Ovary (tissue), 9 donors: ENCODE results near the gene TET2. TPM values are rescaled to one million over a fixed set of nuclear protein-coding genes. Genes with fewer than 3 reads are reported as not detected.

Experiments used
- DNase-seq, 5 donors: peaks; one replicate each; pipeline ENCODE4 v3.0.0-alpha.2; 2019 to 2020
- H3K27ac ChIP-seq, 2 donors: fragments of 200-600 bp; one replicate each; pipeline versions ENCODE4 v1.5.1 to v1.8.0; 2019 to 2022
- H3K27me3 ChIP-seq: fragments of 200-600 bp; one replicate; pipeline ENCODE4 v1.8.0; 2022
- H3K36me3 ChIP-seq: fragments of 200-600 bp; sonication (generic); one replicate; pipeline ENCODE4 v1.5.1; 2019
- H3K4me1 ChIP-seq: one replicate; pipeline ENCODE4 v1.8.1; 2013; ENCODE audit warnings: mild to moderate bottlenecking, moderate library complexity; ENCODE audit not compliant: insufficient read depth
- H3K4me3 ChIP-seq: fragments of 200-600 bp; sonication (generic); one replicate; pipeline ENCODE4 v1.5.1; 2017
- H3K9me3 ChIP-seq, 2 donors: fragments of 200-600 bp in 1 of 2; sonication (generic) in 1 of 2; one replicate each; pipeline versions ENCODE4 v1.5.1 to v1.8.1; 2013 to 2019; ENCODE audit warnings: mild to moderate bottlenecking in 1 of 2, moderate library complexity in 1 of 2
- EP300 ChIP-seq: sonication (generic); formaldehyde crosslinking; IDR thresholded peaks from one replicate; pipeline ENCODE4 v1.6.1; 2017; ENCODE audit warnings: antibody characterized with exemption
- POLR2A ChIP-seq: fragments of 450-650 bp; IDR thresholded peaks from one replicate; pipeline ENCODE4 v1.6.1; 2017; ENCODE audit warnings: antibody characterized with exemption, mild to moderate bottlenecking, moderate library complexity
- WGBS, 3 donors: extraction: QIAGEN DNeasy Blood & Tissue Kit in 1 of 3; methylation state at CpG; one replicate each; pipeline versions ENCODE4 v1.1.5 to v1.1.7; 2013 to 2017; 5-methylcytosine and 5-hydroxymethylcytosine counted together
- intact Hi-C, 4 donors: fragments of 100-400 bp; cut with DNase I; formaldehyde crosslinking; loops; one replicate each; pipeline versions ENCODE4 v1.11.0 to v1.15.1; 2022 to 2023
- polyA plus RNA-seq, 2 donors: library from polyadenylated mRNA; stranded (reverse); fragments of 200-250 nt in 1 of 2; fragments of 350-450 nt in 1 of 2; fragmentation: Illumina TruSeq in 1 of 2; extraction: RNeasy Lipid Tissue Mini Kit (QIAGEN cat#74804) in 1 of 2; gene quantifications; one replicate each; pipeline ENCODE4 v1.2.3, GENCODE V29; 2013 to 2014
- total RNA-seq, 7 donors: library from RNA; depleted of rRNA in 2 of 7; stranded (reverse); fragments of >200 nt in 2 of 7; fragmentation: NEBNext Ultra II Directional in 3 of 7; extraction: Animal tissue kit (Norgen Biotek cat#: 25700) in 3 of 7; gene quantifications; one replicate each; pipeline versions ENCODE4 v1.1.0 to v1.2.4, GENCODE V29; 2016 to 2023
- TF ChIP-seq, protein P1 (sequence below), 3 donors: fragments of 450-650 bp in 2 of 3; fragments of 200-600 bp in 1 of 3; IDR thresholded peaks; one replicate each; pipeline versions ENCODE4 v1.5.1 to v1.8.0; 2016 to 2022; ENCODE audit warnings: antibody characterized with exemption in 3 of 3, mild to moderate bottlenecking in 1 of 3
- donor health status: DM: no; HTN: no; CAD: no; lungs with moderate emphysema.
- donor health status: DM: no; HTN: no; CAD: no.
- donor health status: Bipolar disorder and iron deficiency.
- donor health status: DM: yes; HTN: yes; CAD: no.
- donor health status: DM: no; HTN: no; CAD: no.
- donor health status: DM: yes; HTN: yes; CAD: no.

TET2 gene
- total and polyA plus RNA-seq, 9 donors = 3.7 to 20.8 (median 17.3) TPM

DNA sequence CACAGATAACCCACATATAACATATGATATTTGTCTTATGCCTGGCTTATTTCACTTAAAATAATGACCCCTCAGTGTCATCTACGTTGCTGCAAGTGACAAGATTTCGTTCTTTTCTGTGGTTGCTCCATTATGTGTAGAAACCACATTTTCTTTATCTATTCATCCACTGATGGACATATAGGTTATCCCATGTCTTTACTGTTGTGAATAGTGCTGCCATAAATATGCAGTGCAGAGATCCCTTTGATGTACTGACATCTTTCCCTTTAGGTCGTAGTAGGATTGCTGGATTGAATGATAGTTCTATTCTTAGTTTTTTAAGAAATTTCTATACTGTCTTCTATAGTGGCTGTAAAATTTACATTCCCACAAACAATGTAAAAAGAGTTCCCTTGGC, 135.8 kb downstream of the TET2 start:
- DNase-seq = no peak
- Histone ChIP-seq H3K4me3 (no peak overlapping the region), H3K36me3 (no peaks in the 10 kb centered on the region), H3K4me1 (peaks cover 2% of the 10 kb centered on the region), H3K27me3 (no peaks in the 10 kb centered on the region), H3K9me3 (no peaks in the 10 kb centered on the region), H3K27ac (no peak overlapping the region)
- WGBS, 3 donors = 87 to 92% (median 89%) methylated on average over 3 of the region's 3 CpGs
- intact Hi-C loops = no loop called here
- no peak for TF ChIP-seq POLR2A
- no peak for TF ChIP-seq EP300
- TF ChIP-seq, protein P1, sequence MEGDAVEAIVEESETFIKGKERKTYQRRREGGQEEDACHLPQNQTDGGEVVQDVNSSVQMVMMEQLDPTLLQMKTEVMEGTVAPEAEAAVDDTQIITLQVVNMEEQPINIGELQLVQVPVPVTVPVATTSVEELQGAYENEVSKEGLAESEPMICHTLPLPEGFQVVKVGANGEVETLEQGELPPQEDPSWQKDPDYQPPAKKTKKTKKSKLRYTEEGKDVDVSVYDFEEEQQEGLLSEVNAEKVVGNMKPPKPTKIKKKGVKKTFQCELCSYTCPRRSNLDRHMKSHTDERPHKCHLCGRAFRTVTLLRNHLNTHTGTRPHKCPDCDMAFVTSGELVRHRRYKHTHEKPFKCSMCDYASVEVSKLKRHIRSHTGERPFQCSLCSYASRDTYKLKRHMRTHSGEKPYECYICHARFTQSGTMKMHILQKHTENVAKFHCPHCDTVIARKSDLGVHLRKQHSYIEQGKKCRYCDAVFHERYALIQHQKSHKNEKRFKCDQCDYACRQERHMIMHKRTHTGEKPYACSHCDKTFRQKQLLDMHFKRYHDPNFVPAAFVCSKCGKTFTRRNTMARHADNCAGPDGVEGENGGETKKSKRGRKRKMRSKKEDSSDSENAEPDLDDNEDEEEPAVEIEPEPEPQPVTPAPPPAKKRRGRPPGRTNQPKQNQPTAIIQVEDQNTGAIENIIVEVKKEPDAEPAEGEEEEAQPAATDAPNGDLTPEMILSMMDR (IDR thresholded peaks at IDR 0.05) = no peak

- 72 to 77% (median 77%) methylated on average over 1 of the region's 1 CpG for WGBS, 3 donors
- peaks cover 2% of the 10 kb centered on the region for H3K4me1 ChIP-seq
- H3K27me3 ChIP-seq = no peaks in the 10 kb centered on the region
- no peak for DNase-seq
- TF ChIP-seq, protein P1 (IDR thresholded peaks at IDR 0.05) = no peak
- no peak for TF ChIP-seq POLR2A
- TF ChIP-seq EP300 = no peak
- intact Hi-C loops = no loop called here
- no peak overlapping the region for H3K4me3 ChIP-seq
- no peaks in the 10 kb centered on the region for H3K36me3 ChIP-seq
- no peaks in the 10 kb centered on the region for H3K9me3 ChIP-seq
- H3K27ac ChIP-seq = no peak overlapping the region
Measured at GRCh38 chr4:105283501-105283900, 136.8 kb downstream of the TET2 start.

GRCh38 chr4:105288121-105288520, 141.4 kb downstream of the TET2 start:
- H3K4me1 ChIP-seq = no peaks in the 10 kb centered on the region
- H3K4me3 ChIP-seq = no peak overlapping the region
- no peaks in the 10 kb centered on the region for H3K9me3 ChIP-seq
- TF ChIP-seq POLR2A (no peak), EP300 (no peak)
- TF ChIP-seq, protein P1 (IDR thresholded peaks at IDR 0.05) = no peak
- WGBS, 3 donors = 96 to 98% (median 96%) methylated on average over 2 of the region's 2 CpGs
- DNase-seq = no peak
- no peaks in the 10 kb centered on the region for H3K27me3 ChIP-seq
- intact Hi-C loops = no loop called here
- no peaks in the 10 kb centered on the region for H3K36me3 ChIP-seq
- no peak overlapping the region for H3K27ac ChIP-seq

GRCh38 chr4:105291925-105292324, 145.2 kb downstream of the TET2 start:
- 43 to 53% (median 43%) methylated on average over 3 of the region's 3 CpGs for WGBS, 3 donors
- H3K4me3 ChIP-seq = no peak overlapping the region
- no peak for DNase-seq
- no peaks in the 10 kb centered on the region for H3K4me1 ChIP-seq
- intact Hi-C loops = no loop called here
- no peak overlapping the region for H3K27ac ChIP-seq
- H3K27me3 ChIP-seq = no peaks in the 10 kb centered on the region
- no peaks in the 10 kb centered on the region for H3K9me3 ChIP-seq
- no peak for TF ChIP-seq POLR2A
- TF ChIP-seq, protein P1 (IDR thresholded peaks at IDR 0.05) = no peak
- TF ChIP-seq EP300 = no peak
- H3K36me3 ChIP-seq = no peaks in the 10 kb centered on the region

DNA sequence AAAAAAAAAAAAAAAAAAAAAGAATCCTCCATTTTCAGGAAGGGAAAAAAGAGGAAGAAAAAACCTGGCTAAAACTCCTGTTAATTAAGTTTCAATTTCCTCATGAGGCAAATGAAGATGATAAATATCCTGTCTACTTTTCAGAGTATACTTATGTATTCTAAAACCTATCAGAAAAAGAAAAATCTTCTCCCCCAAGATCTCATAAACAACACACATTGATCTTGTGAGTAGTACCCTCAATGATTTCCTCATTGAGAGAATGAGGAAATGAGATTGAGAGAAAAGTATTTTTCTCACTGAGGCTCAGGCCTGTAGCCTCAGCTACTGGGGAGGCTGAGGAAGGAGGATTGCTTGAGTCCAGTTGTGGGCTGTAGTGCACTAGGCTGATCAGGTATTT, 146.7 kb downstream of the TET2 start:
- H3K27me3 ChIP-seq = no peaks in the 10 kb centered on the region
- no peak for DNase-seq
- H3K27ac ChIP-seq = no peak overlapping the region
- H3K4me1 ChIP-seq = no peaks in the 10 kb centered on the region
- no peak overlapping the region for H3K4me3 ChIP-seq
- H3K36me3 ChIP-seq = no peaks in the 10 kb centered on the region
- TF ChIP-seq, protein P1 (IDR thresholded peaks at IDR 0.05) = no peak
- TF ChIP-seq EP300 = no peak
- no peak for TF ChIP-seq POLR2A
- H3K9me3 ChIP-seq = no peaks in the 10 kb centered on the region
- intact Hi-C loops = no loop called here
